Cardiac muscle cell (in vitro differentiated cells and primary cell): ENCODE data around the gene IGFL3. TPM values are rescaled to one million over a fixed set of nuclear protein-coding genes. Genes with fewer than 3 reads are reported as not detected.
"Not testable (repeated sequence)": the region's sequence is repeated elsewhere in the genome, so short reads cannot be mapped to it uniquely, and the experiment has no call there.

Experiments
- DNase-seq, 2 donors: peaks; one replicate each; pipeline versions ENCODE4 v3.0.0 to v3.0.0-alpha.2; 2010 to 2017; ENCODE audit warnings: low read depth in 1 of 2, low spot score in 1 of 2
- H3K27ac ChIP-seq: fragments of 200-600 bp; sonication (generic); 2 replicates; pipeline ENCODE4 v1.5.1; 2016
- H3K27me3 ChIP-seq: fragments of 200-600 bp; sonication (generic); 2 replicates; pipeline ENCODE4 v1.6.0; 2016; ENCODE audit warnings: control low read depth
- H3K36me3 ChIP-seq: fragments of 200-600 bp; sonication (generic); 2 replicates; pipeline ENCODE4 v1.5.1; 2016; ENCODE audit warnings: control low read depth
- H3K4me1 ChIP-seq: fragments of 200-600 bp; sonication (generic); 2 replicates; pipeline ENCODE4 v1.8.1; 2017; ENCODE audit warnings: low read depth, mild to moderate bottlenecking, mixed run types
- H3K4me3 ChIP-seq: fragments of 200-600 bp; sonication (generic); 2 replicates; pipeline ENCODE4 v1.5.1; 2016; ENCODE audit warnings: mild to moderate bottlenecking
- H3K9me3 ChIP-seq: fragments of 200-600 bp; sonication (generic); 2 replicates; pipeline ENCODE4 v1.5.1; 2017; ENCODE audit warnings: low read depth, mild to moderate bottlenecking, control low read depth
- polyA plus RNA-seq: library from polyadenylated mRNA; unstranded; fragments of >200 nt; fragmentation: Nextera tagmentation; extraction: Ambion mirVana; gene quantifications from 2 replicates; pipeline ENCODE4 v1.2.1, GENCODE V29; 2016
- total RNA-seq: library from RNA; depleted of rRNA; stranded (reverse); fragments of >200 nt; gene quantifications from 2 replicates; pipeline ENCODE4 v1.2.3, GENCODE V29; 2016
- TF ChIP-seq, protein P1 (sequence below): IDR thresholded peaks from 2 replicates; pipeline ENCODE4 v1.5.1; 2012; ENCODE audit warnings: low read depth, mild to moderate bottlenecking, low read length

The IGFL3 gene
- not detected in 2 replicates for total RNA-seq
- 0.37 TPM in 1 of 2 replicates, not detected in the other for polyA plus RNA-seq

DNA sequence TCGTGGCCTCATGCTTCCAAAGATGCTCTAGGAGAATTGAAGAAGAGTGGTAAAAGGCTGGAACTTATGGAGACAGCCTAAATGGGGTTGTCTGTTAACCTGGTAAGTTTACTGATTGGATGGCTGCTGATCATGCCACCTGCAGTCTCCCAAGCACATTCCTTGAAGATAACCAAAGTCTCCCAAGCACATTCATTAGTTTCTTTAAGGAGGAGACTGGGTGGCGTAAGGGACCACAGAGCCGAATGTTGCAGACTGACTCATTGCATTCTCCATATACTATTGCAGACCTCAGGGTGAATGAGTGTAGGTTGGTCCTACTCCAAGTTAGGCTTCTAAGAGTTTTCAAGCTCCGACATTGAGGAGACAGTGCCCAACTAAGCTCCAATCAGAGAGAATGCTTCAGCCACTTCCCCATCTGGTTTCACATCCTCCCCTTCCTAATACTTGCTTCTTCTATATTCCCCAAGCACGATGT lies at the start of gene IGFL3:
TSS of gene IGFL3 (minus strand) at position 51 of the 478 bp plus-strand sequence. CDS start at position 12, 39 bp downstream.
- TF ChIP-seq, protein P1, sequence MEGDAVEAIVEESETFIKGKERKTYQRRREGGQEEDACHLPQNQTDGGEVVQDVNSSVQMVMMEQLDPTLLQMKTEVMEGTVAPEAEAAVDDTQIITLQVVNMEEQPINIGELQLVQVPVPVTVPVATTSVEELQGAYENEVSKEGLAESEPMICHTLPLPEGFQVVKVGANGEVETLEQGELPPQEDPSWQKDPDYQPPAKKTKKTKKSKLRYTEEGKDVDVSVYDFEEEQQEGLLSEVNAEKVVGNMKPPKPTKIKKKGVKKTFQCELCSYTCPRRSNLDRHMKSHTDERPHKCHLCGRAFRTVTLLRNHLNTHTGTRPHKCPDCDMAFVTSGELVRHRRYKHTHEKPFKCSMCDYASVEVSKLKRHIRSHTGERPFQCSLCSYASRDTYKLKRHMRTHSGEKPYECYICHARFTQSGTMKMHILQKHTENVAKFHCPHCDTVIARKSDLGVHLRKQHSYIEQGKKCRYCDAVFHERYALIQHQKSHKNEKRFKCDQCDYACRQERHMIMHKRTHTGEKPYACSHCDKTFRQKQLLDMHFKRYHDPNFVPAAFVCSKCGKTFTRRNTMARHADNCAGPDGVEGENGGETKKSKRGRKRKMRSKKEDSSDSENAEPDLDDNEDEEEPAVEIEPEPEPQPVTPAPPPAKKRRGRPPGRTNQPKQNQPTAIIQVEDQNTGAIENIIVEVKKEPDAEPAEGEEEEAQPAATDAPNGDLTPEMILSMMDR: no peak
- Histone ChIP-seq H3K27ac (no peak within 1 kb of the TSS), H3K27me3 (no peaks in the 10 kb centered on the region), H3K36me3 (no peaks in the 10 kb centered on the region), H3K4me3 (no peak within 1 kb of the TSS), H3K9me3 (no peaks in the 10 kb centered on the region), H3K4me1 (no peaks in the 10 kb centered on the region)
- DNase-seq: no peak

- DNase-seq: no peak
- Histone ChIP-seq H3K4me1 (no peaks in the 10 kb centered on the region), H3K27ac (no peak overlapping the region), H3K36me3 (no peaks in the 10 kb centered on the region), H3K4me3 (no peak overlapping the region), H3K9me3 (no peaks in the 10 kb centered on the region), H3K27me3 (no peaks in the 10 kb centered on the region)
- TF ChIP-seq, protein P1: no peak
These were observed 49.5 kb upstream of the IGFL3 start for GRCh38 chr19:46173886-46174480.

- no peaks in the 10 kb centered on the region for H3K9me3 ChIP-seq
- H3K27me3 ChIP-seq: no peaks in the 10 kb centered on the region
- no peaks in the 10 kb centered on the region for H3K4me1 ChIP-seq
- H3K27ac ChIP-seq: no peak overlapping the region
- H3K4me3 ChIP-seq: no peak overlapping the region
- H3K36me3 ChIP-seq: no peaks in the 10 kb centered on the region
- TF ChIP-seq, protein P1: no peak
- DNase-seq: no peak
These were observed 38.2 kb upstream of the IGFL3 start for GRCh38 chr19:46162731-46163130.

DNA sequence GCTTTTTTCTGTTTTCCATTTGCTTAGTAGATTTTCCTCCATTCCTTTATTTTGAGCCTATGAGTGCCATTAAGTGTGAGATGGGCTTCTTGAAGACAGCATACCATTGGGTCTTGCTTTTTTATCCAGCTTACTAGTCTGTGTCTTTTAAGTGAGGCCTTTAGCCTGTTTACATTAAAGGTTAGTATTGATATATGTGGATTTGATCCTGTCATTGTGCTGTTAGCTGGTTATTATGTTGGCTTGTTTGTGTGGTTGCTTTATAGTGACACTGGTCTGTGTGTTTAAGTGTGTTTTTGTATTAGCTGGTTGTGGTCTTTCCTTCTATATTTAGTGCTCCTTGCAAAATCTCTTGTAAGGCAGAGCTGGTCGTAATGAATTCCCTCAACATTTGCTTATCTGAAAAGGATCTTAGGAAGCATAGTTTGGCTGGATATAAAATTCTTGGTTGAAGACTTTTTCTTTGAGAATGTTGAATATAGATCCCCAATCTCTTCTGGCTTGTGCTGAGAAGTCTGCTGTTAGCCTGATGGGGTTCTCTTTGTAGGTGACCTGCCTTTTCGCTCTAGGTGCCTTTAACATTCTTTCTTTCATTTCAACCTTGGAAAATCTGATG lies 37.3 kb upstream of the IGFL3 start:
- not testable (repeated sequence) for H3K9me3 ChIP-seq, DNase-seq, H3K4me1 ChIP-seq, H3K36me3 ChIP-seq, H3K27ac ChIP-seq, H3K4me3 ChIP-seq, H3K27me3 ChIP-seq

DNA sequence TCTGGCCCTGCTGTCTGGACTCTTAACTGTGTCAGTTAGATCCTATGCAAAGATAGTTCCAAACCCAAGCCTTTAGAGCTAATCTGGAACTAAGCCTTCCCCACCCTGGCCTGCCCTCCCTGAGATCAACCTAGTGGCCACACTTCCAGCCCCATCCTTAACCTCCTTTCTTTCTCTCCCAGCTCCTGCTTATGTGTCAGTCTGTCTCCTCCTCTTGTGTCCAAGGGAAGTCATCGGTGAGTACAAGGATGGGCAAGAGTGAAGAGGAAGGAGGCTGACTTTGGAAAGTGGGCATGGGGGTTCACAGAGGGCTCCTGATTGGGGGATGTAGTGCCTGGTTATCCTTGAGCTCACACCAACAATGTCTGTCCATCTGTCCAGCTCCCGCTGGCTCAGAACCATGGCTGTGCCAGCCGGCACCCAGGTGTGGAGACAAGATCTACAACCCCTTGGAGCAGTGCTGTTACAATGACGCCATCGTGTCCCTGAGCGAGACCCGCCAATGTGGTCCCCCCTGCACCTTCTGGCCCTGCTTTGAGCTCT lies 35.8 kb upstream of the IGFL3 start:
- Histone ChIP-seq H3K4me3 (no peak overlapping the region), H3K4me1 (no peaks in the 10 kb centered on the region), H3K36me3 (no peaks in the 10 kb centered on the region), H3K27me3 (no peaks in the 10 kb centered on the region), H3K9me3 (no peaks in the 10 kb centered on the region), H3K27ac (no peak overlapping the region)
- no peak for DNase-seq
- TF ChIP-seq, protein P1: no peak
